ENCODE data around the gene CBLC. TPM values are rescaled to one million over a fixed set of nuclear protein-coding genes. Genes with fewer than 3 reads are reported as not detected.

Gene CBLC
- total and polyA plus RNA-seq, 2 of the 4 experiments (the other 2 are of a cell fraction) = not detected

DNA sequence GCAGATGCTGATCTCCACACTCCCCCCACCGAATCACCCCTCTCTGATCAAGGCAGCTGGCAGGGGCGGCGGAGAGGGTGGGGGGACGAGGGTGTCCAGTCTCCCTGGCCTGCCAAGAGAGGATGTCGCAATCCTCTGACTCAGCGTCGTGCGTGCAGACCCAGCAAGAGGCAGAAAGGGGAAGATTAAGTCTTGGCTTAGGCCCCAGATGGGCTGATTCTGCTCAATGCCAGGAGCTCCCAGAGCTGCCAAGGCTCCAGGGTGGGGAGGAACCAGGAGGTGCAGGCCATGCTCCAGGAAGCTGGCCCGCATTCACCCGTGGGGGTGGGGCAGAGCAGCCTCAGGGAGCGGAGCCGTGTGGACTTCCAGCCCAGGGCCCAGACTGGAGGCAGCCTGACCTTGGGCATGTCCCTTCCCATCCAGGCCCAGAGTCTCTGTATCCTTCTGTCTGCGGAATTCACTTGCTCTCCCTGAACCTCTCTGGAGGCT is 35.8 kb upstream of the CBLC start:
- H3K56ac ChIP-seq (ENCODE audit: extremely low read depth, insufficient read depth, low read length) = peak overlapping the region; percentile 99
- DNase-seq (peak; percentile 100), ATAC-seq (ENCODE audit: low read depth) (peak; percentile 90)
- H3K4ac ChIP-seq (ENCODE audit: low read depth, low read length) = peak overlapping the region; percentile 99
- ChIA-PET CTCF (interaction anchor here (0.9 kb wide), 1 partner anchor 18 kb away, joined by 3 read pairs; no protein-coding TSS in a partner anchor), POLR2A (ENCODE audit: unreplicated experiment) (interaction anchor here (0.6 kb wide), 1 partner anchor 16 kb away, joined by 3 read pairs; no protein-coding TSS in a partner anchor)
- peaks cover 40% of the 10 kb centered on the region for H3K4me1 ChIP-seq (ENCODE audit: control insufficient read depth, insufficient read depth, low read length)
- H3K36me3 ChIP-seq (ENCODE audit: control insufficient read depth, insufficient read depth, low read length) = no peaks in the 10 kb centered on the region
- H3K9me3 ChIP-seq (ENCODE audit: control insufficient read depth, insufficient read depth, low read length) = no peaks in the 10 kb centered on the region
- peak overlapping the region; percentile 99 for H3K23ac ChIP-seq (ENCODE audit: low read depth, low read length)
- in situ Hi-C loops (cut with MboI; ENCODE audit: low sequenced_read_pairs) = no loop called here
- no peak overlapping the region for H3K4me3 ChIP-seq (ENCODE audit: insufficient read depth, low read depth, low read length)
- intact Hi-C loops (cut with micrococcal nuclease) = no loop called here
- H4K5ac ChIP-seq (ENCODE audit: low read depth, low read length) = peak overlapping the region; percentile 79
- no peaks in the 10 kb centered on the region for H4K20me1 ChIP-seq (ENCODE audit: insufficient read depth, low read length)
- H2BK120ac ChIP-seq (ENCODE audit: low read depth, low read length) = peak overlapping the region; percentile 99
- peak overlapping the region; percentile 62 for H3K9ac ChIP-seq (ENCODE audit: low read depth, low read length)
- peak overlapping the region; percentile 97 for H2AK5ac ChIP-seq (ENCODE audit: low read depth, low read length)
- no TSS peak for BruUV-seq (replicated peaks)
- peak overlapping the region; percentile 96 for H2AK9ac ChIP-seq (replicated peaks; ENCODE audit: low read depth, low read length, poor library complexity)
- H2BK5ac ChIP-seq (ENCODE audit: low read depth, low read length, poor library complexity, severe bottlenecking) = peak overlapping the region; percentile 92
- H3K9me1 ChIP-seq (ENCODE audit: insufficient read depth, low read length) = peaks cover 18% of the 10 kb centered on the region
- H4K91ac ChIP-seq (ENCODE audit: insufficient read depth, low read depth, low read length) = peak overlapping the region; percentile 99
- dilution Hi-C loops (cut with HindIII; ENCODE audit: low sequenced_read_pairs, unreplicated experiment) = no loop called here
- peak overlapping the region; percentile 88 for H3K27ac ChIP-seq (ENCODE audit: insufficient read depth, low read length)
- peak overlapping the region; percentile 98; the same call in 2 of the 3 replicates for H2BK15ac ChIP-seq (ENCODE audit: low read depth, low read length)
- H3K18ac ChIP-seq (ENCODE audit: low read depth, low read length) = peak overlapping the region; percentile 70
- WGBS, 2 experiments (ENCODE audit: extremely low coverage in 2 of 2, insufficient read length in 1 of 2) = 0% methylated on average over 5 of the region's 13 CpGs; no CpG with 5 or more reads in 1 of the 2 experiments
- peak overlapping the region; percentile 98 for H3K14ac ChIP-seq (replicated peaks; ENCODE audit: low read depth, low read length)
- H4K8ac ChIP-seq (ENCODE audit: low read depth in 2 of 2, low read length in 2 of 2) = peak overlapping the region; percentile 68 to 99
- peak overlapping the region; percentile 89 for H2AFZ ChIP-seq (replicated peaks; ENCODE audit: low read length, poor library complexity)
- peaks cover 0 to 15% of the 10 kb centered on the region in 2 experiments; a peak in 2 of 4 replicates for H3K79me1 ChIP-seq (ENCODE audit: low read depth in 1 of 2, low read length in 2 of 2)
- H2BK20ac ChIP-seq (ENCODE audit: low read depth, low read length) = peak overlapping the region; percentile 98
- H3K4me2 ChIP-seq (ENCODE audit: low read depth, low read length) = 0 out of 2 replicates have a peak overlapping the region, but pooled peaks have one; percentile 5
- no peaks in the 10 kb centered on the region for H3K27me3 ChIP-seq (ENCODE audit: control insufficient read depth, insufficient read depth, low read length)
- TF ChIP-seq FOS (IDR thresholded peaks at IDR 0.05; ENCODE audit: low read depth, low read length) = peak; percentile 96
- no peak for TF ChIP-seq CHD1 (IDR thresholded peaks at IDR 0.05; ENCODE audit: low read depth, low read length)
- 0 out of 2 replicates have a peak, but pooled peaks have one; percentile 59 for TF ChIP-seq MXI1 (IDR thresholded peaks at IDR 0.05; ENCODE audit: borderline replicate concordance, low read depth, low read length)
- TF ChIP-seq RCOR1 (IDR thresholded peaks at IDR 0.05; ENCODE audit: insufficient replicate concordance, low read length) = peak; percentile 84
- peak; percentile 75 for TF ChIP-seq POLR2A (IDR thresholded peaks at IDR 0.05; ENCODE audit: low read depth, low read length)
- TF ChIP-seq NFE2L2 (IDR thresholded peaks at IDR 0.05; ENCODE audit: low read depth, low read length) = peak; percentile 63; the same call in 1 of the 2 replicates
- TF ChIP-seq, protein P1, sequence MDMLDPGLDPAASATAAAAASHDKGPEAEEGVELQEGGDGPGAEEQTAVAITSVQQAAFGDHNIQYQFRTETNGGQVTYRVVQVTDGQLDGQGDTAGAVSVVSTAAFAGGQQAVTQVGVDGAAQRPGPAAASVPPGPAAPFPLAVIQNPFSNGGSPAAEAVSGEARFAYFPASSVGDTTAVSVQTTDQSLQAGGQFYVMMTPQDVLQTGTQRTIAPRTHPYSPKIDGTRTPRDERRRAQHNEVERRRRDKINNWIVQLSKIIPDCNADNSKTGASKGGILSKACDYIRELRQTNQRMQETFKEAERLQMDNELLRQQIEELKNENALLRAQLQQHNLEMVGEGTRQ (IDR thresholded peaks at IDR 0.05; ENCODE audit: low read depth, low read length) = no peak
- peak; percentile 40; the same call in 1 of the 2 replicates for TF ChIP-seq MAFK (IDR thresholded peaks at IDR 0.05; ENCODE audit: low read depth, low read length)
- peak; percentile 100 for TF ChIP-seq CEBPB (IDR thresholded peaks at IDR 0.05; ENCODE audit: low read depth, low read length)
- peak; percentile 3; the same call in 1 of the 2 replicates for TF ChIP-seq SMC3 (IDR thresholded peaks at IDR 0.05; ENCODE audit: low read depth, low read length)
- TF ChIP-seq RFX5 (IDR thresholded peaks at IDR 0.05; ENCODE audit: low read depth, low read length) = no peak
- TF ChIP-seq, protein P2, sequence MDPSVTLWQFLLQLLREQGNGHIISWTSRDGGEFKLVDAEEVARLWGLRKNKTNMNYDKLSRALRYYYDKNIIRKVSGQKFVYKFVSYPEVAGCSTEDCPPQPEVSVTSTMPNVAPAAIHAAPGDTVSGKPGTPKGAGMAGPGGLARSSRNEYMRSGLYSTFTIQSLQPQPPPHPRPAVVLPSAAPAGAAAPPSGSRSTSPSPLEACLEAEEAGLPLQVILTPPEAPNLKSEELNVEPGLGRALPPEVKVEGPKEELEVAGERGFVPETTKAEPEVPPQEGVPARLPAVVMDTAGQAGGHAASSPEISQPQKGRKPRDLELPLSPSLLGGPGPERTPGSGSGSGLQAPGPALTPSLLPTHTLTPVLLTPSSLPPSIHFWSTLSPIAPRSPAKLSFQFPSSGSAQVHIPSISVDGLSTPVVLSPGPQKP (IDR thresholded peaks at IDR 0.05; ENCODE audit: borderline replicate concordance, low read depth, low read length) = no peak
- no peak for TF ChIP-seq CTCF (conservative IDR thresholded peaks at IDR 0.05; ENCODE audit: low read depth, low read length)
- peak; percentile 83 for TF ChIP-seq BHLHE40 (IDR thresholded peaks at IDR 0.05; ENCODE audit: low read depth, low read length)
- peak; percentile 2; the same call in 1 of the 2 replicates for TF ChIP-seq RAD21 (IDR thresholded peaks at IDR 0.05; ENCODE audit: low read length)

All from IMR-90 (cell line).